ENCODE data around the gene NOC3L.
A peak's percentile ranks its signal among the peaks of the same experiment; 100 is the strongest.
"Not testable (repeated sequence)": the region's sequence is repeated elsewhere in the genome, so short reads cannot be mapped to it uniquely, and the experiment has no call there.

NOC3L gene

DNA sequence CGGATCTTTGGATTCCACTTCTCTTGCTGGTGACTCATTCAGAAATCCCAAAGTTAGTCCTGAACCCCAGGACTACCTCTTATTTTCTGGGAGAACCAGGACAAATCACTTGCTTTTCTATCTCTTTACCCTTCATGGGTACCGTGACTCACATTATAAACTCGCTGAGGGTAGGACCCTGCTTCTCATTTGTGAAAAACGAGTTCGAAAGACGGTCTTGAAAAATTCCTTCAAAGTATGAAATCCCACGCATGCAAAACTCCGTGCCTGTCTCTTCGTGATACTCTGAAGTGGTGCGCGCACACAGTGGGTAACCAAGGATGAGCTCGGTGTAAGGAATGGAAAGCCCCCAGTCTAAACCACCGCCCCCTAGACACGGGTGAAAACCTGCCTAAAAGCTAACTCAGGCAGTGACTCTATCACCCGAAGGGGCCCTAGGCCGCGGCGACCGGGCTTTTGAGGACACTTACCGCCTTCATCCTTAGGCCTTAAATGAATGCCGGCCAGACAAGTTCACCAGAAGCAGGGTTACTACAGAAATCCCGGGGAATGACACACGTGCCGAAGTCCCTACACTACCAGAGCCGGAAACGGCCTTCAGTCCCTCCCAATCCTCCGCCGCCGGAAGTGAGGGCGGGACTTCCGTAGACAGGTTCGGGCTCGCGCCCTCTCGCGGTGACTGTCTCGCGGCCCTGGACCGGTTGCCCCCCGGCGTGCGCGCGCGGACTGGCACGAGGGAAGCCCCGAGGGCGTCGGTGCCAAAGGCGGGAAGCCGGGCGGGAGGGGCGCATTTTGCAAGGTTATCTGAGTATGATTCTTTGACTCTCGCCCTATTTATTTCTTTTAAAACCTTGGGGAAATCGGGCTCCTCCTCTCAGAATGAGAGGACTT is at the start of gene NOC3L:
Gene NOC3L, minus strand, starts transcription at position 580 of the 891 bp plus-strand sequence. Its CDS starts 101 bp downstream, at position 479.
- DNase-seq, result peak; percentile 85 to 93 (median 91)

DNA sequence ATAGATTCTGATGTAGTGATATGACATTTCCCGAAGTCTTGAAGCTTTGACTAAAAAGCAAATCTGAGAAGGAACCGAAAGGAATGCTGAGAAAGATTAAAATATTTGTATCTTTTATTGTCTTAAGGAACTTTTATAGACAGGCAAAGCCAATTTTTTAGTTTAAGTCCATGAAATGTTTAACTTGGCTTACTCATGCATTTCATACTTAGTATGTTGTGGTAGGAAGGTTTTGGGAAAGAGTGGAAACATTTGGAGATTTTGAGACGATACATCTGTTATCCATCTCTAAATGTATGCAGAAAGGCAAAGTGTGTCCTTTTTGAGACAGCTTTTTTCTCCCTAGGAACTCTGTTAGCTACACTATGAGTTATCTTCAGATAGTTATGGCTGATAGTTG is 49.7 kb upstream of the NOC3L start:
- DNase-seq, result no peak

- DNase-seq, result no peak
Measured at GRCh38 chr10:94411304-94411703, 48.6 kb upstream of the NOC3L start.

GRCh38 chr10:94409021-94409657 is 46.4 kb upstream of the NOC3L start:
- no peak for DNase-seq

DNA sequence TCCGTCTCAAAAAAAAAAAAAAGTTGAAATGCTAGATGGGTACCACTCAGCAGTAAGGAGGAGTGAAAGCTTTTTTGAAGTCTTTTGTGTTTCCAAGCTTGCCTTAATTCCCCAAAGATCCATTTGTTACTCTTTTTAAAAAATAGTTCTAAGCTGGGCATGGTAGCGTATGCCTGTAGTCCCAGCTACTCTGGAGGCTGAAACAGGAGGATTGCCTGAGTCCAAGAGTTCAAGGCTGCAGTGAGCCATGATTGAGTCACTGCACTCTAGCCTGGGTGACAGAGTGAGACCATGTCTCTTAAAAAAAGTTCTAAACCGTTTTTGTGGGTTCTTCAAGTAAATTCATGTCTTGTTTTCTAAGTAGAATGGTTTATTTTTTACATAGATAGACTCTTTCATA is 44.9 kb upstream of the NOC3L start:
- DNase-seq, result no peak

DNA sequence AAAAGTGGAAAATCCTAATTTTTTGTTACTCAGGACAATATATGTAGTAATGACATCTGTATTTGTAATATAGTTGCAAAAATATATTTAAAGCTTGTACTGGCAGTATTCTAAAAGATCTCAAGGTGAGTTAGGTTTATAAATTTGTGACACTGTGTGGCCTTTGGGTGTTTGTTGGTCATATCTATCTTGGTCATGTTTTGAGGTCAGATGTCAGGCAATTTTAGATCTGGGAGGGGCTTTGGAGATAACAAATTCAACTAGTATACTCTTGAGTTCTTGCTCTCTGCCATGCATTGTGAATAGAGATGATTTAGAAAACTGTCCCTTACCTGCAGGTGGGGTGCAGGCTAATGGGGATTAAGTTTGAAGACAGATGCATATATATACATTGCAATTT is 42.7 kb upstream of the NOC3L start:
- no peak for DNase-seq

GRCh38 chr10:94403380-94404213 is 40.9 kb upstream of the NOC3L start:
- DNase-seq, result peak in 1 of 6 experiments; percentile 17

- DNase-seq, result peak in 2 of 6 experiments; percentile 17 to 20
Measured at GRCh38 chr10:94402843-94403379, 40.2 kb upstream of the NOC3L start.

DNA sequence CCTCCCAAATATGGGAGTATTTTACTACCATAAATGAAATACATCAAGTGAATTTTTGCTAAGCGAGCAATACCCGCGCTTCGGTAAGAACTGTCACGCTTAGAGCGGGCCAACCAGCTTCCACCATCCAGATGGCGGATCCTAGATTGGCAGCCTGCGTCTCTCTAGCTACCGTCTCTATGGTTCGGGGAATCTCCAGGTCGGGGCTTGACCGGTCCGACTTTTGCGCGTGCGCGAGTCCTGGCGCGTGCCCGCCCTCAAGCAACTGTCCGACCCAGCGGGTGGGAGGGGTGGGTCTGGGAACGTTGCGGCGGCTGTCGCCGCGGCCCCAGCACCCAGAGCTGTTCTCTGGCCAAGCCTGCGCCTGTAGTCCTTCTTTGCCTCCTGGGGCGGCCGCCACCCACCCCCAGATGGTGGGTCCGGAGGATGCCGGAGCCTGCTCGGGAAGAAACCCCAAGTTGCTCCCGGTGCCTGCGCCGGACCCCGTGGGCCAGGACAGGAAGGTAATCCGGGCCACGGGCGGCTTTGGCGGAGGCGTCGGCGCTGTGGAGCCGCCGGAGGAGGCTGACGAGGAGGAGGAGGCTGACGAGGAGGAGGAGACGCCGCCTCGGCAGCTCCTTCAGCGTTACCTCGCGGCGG is 39.6 kb upstream of the NOC3L start, which contains the start of gene TBC1D12:
Gene TBC1D12, plus strand, starts transcription at position 338 of the 639 bp plus-strand sequence. Its CDS starts 73 bp downstream, at position 411.
- DNase-seq, result peak in 1 of 6 experiments; percentile 20

DNA sequence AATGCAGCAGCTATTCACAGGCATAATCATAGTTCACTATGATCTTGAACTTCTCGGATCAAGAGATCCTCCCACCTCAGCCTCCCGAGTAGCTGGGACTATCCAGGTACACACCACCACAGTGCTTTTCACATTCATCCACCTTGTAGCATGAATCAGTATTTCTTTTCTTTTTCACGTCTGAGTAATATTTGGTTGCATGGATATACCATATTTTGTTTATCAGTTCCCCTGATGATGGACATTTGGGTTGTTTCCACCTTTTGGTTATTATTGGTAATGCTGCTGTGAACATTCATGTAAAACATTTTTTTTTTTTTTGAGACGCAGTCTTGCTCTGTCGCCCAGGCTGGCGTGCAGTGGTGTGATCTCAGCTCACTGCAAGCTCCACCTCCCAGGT is 36.0 kb upstream of the NOC3L start:
- no peak for DNase-seq

GRCh38 chr10:94397549-94398370 is 35.0 kb upstream of the NOC3L start:
- DNase-seq, result no peak

DNA sequence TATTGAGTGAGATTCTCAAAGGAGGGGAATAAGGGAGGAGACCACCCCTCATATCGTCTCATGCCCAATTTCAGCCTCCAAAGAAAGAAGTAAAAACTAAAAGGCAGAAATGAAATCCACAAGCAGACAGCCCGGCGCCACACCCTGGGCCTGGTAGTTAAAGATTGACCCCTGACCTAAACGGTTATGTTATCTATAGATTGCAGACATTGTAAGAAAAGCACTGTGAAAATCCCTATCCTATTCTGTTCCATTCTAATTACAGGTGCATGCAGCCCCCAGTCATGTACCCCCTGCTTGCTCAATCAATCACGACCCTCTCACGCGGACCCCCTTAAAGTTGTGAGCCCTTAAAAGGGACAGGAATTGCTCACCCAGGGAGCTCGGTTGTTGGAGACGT is 29.4 kb upstream of the NOC3L start:
- DNase-seq, result not testable (repeated sequence)

DNA sequence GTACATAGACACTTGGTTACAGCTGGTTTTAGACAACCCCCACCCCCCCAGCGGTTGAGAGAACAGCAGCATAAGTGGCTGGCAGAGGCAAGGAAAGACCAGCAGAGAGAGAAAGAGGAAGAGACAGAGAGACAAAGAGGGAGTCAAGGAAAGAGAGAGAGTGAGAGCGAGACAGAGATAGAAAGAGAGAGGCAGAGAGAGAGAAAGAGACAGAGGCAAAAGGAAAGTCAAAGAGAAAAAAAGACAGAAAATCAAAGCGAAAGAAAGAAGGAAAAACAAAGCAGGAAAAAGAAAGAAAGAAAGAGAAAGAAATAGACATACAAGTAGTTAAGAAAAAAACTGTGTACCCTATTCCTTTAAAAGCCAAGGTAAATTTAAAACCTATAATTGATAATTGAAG is 23.0 kb upstream of the NOC3L start:
- DNase-seq, result not testable (repeated sequence)

DNA sequence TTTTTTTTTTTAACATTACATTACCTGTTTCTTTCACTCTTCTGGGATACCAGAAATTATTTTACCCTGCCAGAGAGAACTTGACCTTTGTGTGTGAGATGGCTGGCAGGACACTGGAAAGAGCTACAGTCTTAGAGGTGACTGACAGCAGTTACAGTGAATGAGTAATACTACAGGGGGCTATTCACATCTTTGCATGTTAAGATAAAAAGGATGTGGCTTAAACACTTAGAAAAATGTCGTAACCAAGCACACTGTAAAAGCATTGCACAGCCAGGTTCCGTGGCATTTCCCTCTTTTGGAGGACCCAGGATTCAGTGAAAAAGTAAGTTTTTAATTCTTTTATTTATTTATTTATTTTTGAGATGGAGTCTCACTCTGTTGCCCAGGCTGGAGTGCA is 20.8 kb upstream of the NOC3L start:
- no peak for DNase-seq

GRCh38 chr10:94376865-94377264 is 14.1 kb upstream of the NOC3L start:
- no peak for DNase-seq

- DNase-seq, result no peak
Measured at GRCh38 chr10:94375374-94375773, 12.6 kb upstream of the NOC3L start.

DNA sequence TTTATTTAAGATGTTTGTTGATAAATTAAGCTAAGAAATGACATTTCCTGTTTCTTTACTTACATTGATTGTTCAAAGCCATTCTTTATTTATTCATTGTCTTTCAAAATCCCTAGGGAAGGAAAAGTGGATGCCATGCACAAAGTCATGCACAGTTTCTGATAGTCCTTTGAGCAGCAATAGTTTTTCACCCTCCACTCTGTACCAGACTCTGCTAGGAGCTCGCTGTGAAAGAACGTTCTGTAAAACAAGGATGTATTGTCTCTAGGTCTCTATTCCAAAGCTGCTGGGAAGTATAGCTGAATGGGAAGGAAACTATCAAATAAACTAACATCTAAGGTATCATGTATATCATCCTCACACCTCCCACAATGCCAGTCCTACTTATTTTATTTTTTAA is 7.8 kb upstream of the NOC3L start:
- DNase-seq, result no peak

DNA sequence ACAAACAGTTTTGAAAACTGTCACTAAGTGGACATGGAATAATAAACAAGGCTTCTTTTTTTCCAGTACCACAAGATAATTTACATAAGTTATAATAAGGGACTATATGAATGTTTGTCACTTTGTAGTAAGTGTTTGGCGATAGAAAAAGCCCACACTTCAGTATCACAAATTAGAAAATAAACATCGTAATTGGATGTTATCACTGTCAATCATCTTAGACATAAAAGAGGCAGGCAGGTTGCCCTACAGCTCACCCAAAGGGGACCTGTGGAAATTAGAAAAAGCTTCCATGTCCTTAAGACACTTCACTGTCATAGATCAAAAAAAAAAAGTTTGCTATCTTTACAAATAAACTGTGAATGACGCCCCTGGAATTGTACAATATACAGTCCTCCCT is 3.6 kb upstream of the NOC3L start:
- no peak for DNase-seq

DNA sequence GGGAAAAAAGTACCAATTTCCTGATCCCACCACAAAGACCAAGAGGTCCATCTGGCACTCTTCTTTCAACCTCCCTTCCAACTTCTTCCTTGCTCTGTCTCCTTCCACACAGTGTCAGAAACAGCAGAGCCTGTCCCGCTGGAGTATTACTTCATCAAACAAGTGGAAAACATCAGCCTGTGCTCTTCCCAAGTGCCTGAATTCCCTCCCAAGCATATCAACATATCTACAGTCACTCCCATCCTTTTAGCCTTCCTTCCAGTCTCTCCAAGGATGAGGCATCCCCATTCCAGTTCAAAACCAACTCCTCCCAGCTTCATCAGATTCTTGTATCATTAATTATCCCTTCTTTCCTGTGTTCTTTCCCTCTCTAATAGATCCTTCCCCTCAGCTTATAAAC is 1.7 kb upstream of the NOC3L start:
- no peak for DNase-seq

DNA sequence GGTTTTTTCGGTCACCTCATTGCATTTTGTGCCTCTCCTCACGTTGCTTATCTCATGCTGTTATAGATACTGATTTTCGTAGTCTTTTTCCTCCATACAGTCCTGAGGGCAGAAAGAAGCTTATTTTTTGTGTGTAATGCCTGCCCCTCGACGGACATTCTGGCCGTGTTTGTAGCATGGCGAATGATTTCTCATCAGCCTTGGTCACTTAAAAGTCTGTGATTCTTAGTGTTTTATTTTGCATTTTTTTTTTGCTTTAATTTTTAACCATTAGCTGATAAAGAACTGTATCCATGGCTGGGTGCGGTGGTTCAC is 469 bp upstream of the NOC3L start:
- DNase-seq, result no peak

- peak in 4 of 6 experiments; percentile 2 to 26 (median 9) for DNase-seq
Measured at GRCh38 chr10:94361171-94361794, 1.5 kb downstream of the NOC3L start.
